OCI-LY3 (cell line): ENCODE measurements around the gene RPL23.

Experiments
- EZH2phosphoT487 ChIP-seq: fragments of 200-600 bp; shearing (Covaris generic); IDR thresholded peaks from 2 replicates; pipeline ENCODE4 v1.6.1; 2018; ENCODE audit warnings: antibody characterized with exemption, mixed run types, low read depth
- TF ChIP-seq, protein P1 (sequence below): fragments of 200-600, 300-600 bp; sonication (generic); IDR thresholded peaks from 2 replicates; pipeline ENCODE4 v1.5.1; 2014; ENCODE audit warnings: antibody characterized with exemption, low read length, low read depth

DNA sequence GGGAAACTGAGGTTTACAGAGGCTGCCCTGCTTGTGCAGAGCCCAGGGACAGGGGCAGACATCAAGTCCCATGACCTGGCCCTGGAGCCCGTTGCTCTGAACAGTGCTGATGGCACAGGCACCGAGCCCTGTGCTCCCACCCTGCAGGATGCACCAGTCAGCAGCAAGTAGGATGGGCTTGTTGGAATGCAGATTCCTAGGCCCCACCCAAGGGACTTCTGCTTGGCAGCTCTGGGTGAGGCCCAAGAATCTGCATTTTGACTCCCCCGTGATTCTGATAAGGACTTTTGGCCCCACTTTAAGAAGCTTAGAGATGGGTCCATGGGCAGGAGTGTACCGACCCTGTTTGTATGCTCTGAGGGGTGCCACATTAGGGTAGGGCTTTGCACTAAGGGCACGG is 39.6 kb upstream of the RPL23 start:
- TF ChIP-seq, protein P1, sequence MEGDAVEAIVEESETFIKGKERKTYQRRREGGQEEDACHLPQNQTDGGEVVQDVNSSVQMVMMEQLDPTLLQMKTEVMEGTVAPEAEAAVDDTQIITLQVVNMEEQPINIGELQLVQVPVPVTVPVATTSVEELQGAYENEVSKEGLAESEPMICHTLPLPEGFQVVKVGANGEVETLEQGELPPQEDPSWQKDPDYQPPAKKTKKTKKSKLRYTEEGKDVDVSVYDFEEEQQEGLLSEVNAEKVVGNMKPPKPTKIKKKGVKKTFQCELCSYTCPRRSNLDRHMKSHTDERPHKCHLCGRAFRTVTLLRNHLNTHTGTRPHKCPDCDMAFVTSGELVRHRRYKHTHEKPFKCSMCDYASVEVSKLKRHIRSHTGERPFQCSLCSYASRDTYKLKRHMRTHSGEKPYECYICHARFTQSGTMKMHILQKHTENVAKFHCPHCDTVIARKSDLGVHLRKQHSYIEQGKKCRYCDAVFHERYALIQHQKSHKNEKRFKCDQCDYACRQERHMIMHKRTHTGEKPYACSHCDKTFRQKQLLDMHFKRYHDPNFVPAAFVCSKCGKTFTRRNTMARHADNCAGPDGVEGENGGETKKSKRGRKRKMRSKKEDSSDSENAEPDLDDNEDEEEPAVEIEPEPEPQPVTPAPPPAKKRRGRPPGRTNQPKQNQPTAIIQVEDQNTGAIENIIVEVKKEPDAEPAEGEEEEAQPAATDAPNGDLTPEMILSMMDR: no peak
- no peak for TF ChIP-seq EZH2phosphoT487
